Glomerular visceral epithelial cell (primary cell): ENCODE measurements around the gene GTF2A2.
A peak's percentile ranks its signal among the peaks of the same experiment; 100 is the strongest.
"Not testable (repeated sequence)": the region's sequence is repeated elsewhere in the genome, so short reads cannot be mapped to it uniquely, and the experiment has no call there.

Experiments
- DNase-seq: peaks from one replicate; pipeline ENCODE4 v3.0.0-alpha.2; 2016; ENCODE audit errors: extremely low spot score

GTF2A2 gene

DNA sequence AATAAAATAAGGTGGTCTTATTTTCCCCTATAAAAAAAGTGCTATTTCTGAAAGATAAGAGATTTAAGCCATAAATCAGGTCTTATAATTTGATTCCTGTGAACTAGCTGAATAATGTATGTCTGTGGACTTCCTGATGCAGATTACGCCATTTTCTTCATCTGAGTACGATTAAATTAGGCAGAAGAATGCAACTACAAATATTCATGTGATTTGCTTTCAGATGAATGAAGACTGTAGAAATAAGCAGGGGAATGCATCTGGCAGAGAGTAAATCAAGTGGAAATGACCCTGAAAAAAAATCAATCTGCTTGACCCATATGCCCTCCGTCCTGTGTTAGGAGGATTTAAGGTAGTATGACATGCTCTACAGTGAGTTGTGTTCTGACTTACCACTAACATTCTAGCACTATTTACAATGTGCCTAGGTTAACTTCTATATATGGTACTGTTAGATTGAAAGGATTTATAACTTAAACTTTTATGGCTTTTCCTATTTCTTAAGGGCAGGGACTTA, 17.1 kb upstream of the GTF2A2 start:
- no peak for DNase-seq

DNA sequence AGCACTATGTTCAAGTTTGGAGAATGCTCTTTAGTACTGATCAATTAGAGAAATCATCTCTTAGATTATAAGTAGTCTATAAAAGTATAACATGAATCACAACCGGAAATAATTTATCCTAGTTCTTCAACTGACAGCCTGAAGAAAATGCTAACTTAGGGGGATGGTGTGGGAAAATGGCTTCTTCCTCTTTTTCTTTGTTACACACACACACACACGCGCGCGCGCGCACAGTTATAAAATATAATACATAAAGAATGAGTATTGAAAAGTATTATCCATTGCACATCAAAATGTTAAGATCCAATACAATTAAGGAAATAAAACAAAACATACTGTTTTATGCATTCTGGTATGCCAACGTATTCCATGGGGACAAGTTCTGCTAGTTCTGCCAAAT, 11.2 kb upstream of the GTF2A2 start:
- no peak for DNase-seq

DNA sequence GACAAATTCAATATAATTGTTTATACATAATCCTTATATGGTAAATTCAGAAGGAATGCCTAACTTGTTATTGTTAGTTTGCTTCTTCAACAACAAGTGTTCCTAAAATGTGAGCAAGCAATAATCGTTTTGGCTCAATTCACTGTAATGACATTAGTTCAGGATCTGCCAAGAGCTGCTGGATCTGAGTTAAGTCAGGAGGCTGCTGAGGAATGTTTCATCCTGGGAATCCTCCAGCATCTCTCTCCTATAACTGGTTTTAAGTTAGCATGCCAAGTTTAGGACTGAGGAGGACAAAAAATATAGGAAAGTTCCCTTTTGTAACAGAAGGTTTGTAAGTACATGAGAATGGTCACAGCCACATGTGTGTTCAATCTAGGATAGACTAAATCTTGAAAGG, 4.9 kb upstream of the GTF2A2 start:
- DNase-seq: no peak

DNA sequence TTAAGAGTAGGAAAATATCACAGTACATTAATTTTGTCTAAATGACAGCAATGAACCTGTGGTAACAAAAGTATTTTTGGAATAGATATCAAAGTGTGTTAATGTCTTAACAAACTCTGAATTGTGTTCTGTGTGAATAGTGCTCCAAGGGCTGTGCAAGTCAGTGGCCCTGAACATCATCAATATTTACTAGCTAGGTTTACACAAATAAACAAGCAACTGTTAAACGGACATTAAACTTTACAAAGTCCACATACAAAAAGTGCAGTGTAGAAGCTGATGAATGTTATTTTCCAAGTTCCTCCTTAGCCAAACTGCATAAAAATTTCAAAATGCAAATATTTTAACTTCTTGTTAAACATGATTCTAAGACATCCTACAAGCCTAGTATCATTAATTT, 2.1 kb upstream of the GTF2A2 start:
- DNase-seq: no peak

DNA sequence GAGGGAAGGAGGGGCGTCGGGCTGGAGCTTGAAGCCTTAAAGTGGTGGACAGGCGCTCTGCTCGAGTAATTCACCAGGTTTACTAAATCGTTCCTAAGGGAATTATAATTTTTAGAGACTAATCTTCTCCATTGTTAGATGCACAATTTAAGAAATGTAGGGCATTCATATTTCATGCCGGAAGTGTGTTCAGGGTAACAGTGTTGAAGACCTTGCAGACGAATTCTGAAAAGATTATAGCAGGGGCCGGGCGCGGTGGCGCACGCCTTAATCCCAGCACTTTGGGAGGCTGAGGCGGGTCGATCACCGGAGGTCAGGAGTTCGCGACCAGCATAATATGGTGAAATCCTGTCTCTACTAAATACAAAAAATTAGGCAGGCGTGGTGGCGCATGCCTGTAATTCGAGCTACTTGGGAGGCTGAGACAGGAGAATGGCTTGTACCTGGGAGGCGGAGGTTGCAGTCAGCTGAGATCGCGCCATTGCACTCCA, 365 bp upstream of the GTF2A2 start:
- no peak for DNase-seq

DNA sequence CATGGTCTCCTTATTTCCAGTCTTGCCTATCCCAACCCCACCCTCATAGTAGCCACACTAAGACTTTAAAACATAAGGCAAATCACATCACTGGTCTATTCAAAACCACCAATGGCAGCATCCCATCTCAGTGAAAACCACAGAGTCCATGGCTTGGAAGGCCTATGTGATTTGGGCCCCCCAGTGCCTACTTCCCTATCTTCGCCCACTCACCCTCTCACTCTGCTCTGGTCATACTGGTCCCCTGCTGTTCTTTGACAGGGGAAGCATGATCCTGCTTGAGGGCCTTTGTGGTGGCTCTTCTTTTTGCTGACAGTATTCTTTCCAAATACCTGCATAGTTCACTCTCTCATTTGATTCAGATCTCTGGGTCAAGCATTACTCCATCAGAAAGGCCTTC, 3.3 kb downstream of the GTF2A2 start:
- DNase-seq: no peak

DNA sequence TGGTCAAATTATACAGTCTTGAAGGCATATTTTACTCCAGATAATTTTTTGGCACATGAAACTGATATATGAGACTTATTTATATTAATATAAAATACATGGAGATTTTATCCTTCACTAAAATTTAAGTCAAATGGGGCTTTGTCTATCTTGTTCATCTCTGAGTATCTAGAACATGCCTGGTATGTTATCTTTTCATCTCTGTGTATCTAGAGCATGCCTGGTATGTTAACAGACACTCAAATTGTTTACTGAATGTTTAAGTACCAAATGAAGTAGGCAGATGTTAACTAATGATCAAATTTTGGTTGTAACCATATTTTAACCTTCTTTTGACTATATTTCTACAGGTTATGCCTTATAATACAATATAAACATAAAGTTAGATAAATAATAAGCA, 7.7 kb downstream of the GTF2A2 start:
- no peak for DNase-seq

DNA sequence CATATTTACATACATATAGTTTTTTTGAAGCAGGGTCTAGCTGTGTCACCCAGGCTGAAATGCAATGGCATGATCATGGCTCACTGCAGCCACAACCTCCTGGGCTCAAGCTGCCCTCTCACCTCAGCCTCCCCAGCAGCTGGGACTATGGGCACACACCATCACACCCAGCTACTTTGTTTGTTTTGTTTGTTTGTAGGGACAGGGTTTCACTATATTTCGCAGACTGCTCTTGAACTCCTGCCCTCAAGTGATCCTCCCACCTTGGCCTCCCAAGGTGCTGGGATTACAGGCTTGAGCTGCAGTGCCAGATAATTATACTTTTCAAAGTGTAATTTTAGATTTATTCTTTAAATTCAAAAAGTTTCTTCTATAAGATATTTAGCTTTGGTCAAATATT, 10.2 kb downstream of the GTF2A2 start:
- DNase-seq: no peak

DNA sequence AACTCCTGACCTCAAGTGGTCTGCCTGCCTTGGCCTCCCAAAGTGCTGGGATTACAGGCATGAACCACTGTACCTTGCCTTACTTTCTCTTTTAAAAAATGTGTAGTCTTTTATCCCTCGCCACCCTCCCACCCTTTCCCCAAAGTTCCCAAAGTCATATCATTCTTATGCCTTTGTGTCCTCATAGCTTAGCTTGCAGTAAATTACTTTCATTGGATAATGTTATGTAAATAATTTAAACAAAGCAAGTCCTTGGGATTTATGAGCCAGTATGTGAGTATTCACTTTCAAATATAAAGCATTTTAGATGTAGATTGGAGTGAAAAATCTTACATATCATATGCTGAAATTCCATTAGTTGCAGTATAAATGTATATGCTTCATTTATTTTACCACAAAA, 11.0 kb downstream of the GTF2A2 start:
- DNase-seq: no peak

DNA sequence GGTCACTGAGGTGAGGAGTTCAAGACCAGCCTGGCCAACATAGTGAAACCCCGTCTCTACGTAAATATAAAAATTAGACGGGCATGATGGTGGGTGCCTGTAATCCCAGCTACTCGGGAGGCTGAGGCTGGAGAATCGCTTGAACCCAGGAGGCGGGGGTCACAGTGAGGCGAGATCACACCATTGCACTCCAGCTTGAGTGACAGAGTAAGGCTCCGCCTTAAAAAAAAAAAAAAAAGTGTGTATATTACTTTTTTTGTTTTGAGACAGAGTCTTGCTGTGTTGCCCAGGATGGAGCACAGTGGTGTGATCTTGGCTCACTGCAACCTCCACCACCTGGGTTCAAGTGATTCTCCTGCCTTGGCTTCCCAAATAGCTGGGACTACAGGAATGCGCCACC, 11.5 kb downstream of the GTF2A2 start:
- not testable (repeated sequence) for DNase-seq

DNA sequence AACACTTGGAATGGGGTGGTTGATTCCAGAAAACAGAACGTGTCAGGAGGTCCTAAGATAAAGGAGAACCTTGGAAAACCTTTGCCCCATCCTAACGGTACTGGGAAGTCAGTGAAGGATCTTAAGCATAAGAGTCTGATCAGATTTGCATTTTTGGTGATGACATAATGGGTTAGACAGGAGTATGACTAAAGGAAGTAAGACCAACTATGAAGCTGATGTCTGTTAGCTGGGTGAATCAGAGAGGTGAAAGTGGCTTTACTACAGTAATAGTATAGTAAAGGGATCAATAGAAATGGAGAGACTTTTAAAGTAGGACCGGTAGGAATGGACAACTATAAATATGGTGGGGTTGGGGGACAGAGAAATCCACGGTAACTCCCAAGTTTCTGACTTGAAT, 12.6 kb downstream of the GTF2A2 start:
- no peak for DNase-seq

DNA sequence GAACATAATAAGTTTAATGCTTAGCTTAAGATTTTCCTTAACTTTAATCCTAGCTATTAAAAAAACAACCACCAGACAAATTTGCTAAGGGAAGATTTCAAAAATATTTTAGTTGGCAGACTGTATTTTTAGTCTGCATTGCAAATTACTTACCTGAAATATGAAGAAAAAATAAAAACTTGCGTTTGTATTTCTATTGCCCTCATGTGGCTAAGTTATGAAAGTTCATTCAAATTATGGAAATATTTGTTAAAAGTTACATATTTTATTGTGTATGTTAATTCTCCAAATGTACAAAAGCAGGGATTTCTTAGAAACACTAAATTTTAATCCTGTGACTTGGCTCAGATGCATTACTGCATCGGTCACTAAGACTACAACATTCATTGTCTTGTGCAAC, 15.0 kb downstream of the GTF2A2 start:
- no peak for DNase-seq

DNA sequence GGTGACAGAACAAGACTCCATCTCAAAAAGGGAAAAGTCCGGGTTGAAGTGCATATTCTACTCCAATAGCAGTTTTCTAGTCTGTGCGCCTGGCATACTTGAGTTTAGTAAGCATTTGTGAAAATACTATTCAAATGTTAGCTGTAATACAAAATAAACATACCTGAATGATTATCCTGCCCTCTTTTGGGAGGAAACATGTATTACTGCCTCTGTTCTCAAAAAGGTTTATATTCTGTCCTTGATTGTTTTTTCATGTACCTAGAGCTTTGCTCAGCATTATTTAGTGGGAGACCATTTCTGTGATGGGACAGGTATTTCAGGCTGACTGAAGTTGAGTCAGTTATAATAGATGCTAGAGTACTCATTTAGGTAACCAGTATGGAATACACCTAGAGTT, 19.8 kb downstream of the GTF2A2 start:
- DNase-seq: not testable (repeated sequence)

DNA sequence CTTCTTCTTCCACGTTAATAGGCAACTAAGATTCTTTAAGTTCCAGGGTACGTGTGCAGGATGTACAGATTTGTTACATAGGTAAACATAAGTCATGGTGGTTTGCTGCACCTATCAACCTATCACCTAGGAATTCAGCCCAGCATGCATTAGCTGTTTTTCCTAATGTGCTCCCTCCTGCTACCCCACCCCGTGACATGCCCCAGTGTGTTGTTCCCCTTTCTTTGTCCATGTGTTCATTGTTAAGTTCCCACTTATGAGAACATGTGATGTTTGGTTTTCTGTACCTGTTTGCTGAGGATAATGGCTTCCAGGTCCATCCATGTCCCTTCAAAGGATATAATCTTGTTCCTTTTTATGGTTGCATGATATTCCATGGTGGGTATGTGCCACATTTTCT, 21.1 kb downstream of the GTF2A2 start:
- no peak for DNase-seq

DNA sequence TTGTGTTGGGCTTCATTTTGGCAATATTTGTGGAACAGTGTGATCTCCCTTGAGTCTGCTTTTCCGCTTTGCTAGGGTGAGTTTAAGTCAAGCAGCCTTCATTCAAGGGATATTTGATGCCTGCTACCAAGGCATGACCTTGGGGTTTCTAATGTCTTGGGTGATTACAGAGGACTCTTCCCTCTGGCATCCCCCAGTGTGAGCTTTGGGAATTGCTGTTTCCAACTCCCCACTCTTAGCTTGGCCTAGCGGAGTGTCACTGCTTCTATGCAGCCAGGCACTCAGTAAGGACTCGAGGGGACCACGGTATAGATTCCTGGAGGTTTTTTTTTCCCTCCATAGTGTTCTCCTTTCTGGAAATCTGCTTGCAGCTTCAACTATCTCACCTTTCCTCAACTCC, 24.6 kb downstream of the GTF2A2 start:
- no peak for DNase-seq

DNA sequence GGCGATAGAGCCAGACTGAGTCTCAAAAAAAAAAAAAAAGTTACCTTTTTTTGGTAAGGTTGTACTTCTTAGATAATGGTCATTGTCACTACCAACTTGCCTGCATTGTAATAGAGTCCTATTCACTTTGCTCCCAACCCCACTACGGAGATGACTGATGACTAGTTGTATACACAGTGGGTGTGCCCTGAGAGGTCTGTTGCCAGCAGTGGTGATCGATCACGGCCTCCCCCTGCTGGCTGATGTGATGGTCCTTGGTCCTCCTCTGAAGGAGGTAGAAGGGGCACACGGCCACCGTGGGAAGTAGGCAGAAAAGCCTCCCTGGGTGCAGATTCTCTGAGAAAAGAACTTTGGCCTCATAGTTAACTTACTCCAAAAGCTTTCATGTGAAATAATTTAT, 35.0 kb downstream of the GTF2A2 start:
- peak; percentile 49 for DNase-seq

DNA sequence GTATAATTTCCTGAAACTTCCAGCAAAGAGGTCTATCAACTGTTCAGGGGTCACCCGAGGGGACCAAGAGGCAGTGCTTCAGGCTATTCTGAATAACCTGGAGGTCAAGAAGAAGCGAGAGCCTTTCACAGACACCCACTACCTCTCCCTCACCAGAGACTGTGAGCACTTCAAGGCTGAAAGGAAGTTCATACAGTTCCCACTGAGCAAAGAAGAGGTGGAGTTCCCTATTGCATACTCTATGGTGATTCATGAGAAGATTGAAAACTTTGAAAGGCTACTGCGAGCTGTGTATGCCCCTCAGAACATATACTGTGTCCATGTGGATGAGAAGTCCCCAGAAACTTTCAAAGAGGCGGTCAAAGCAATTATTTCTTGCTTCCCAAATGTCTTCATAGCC, 38.9 kb downstream of the GTF2A2 start:
- DNase-seq: no peak

DNA sequence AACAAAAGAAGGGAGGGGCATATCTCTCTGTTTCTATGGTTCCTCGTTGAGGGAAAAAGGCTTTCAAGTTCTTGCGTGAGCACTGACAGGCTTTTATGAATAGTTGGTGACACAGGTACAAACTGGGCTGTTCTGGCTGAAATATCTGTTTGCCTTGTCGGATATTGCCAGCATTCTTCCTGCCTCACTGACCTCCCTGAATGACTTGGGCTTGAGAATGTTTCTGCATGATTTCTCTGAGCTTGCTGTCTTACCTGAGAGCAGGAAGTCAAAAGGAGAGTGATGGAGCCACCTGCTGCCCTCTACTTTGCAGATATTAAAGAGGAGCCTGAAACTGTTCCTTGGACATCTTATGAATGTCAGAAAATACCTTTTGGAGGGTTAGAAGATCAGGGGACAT, 40.9 kb downstream of the GTF2A2 start:
- peak; percentile 29 for DNase-seq

DNA sequence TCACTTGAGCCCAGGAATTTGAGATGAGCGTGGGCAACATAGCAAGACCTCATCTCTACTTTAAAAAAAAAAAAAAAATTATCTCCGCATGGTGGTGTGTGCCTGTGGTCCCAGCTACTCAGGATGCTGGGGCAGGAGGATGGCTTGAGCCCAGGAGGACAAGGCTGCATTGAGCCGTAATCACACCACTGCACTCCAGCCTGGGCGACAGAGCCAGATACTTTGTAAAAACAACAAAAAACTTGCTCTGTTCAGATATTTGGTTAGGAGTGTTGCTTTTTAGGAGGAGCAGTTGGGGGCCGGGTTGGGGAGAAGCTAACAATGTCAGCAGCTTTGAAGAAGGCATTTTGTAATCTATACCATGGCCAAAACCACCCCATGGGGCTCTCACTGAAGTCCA, 41.7 kb downstream of the GTF2A2 start:
- DNase-seq: no peak

DNA sequence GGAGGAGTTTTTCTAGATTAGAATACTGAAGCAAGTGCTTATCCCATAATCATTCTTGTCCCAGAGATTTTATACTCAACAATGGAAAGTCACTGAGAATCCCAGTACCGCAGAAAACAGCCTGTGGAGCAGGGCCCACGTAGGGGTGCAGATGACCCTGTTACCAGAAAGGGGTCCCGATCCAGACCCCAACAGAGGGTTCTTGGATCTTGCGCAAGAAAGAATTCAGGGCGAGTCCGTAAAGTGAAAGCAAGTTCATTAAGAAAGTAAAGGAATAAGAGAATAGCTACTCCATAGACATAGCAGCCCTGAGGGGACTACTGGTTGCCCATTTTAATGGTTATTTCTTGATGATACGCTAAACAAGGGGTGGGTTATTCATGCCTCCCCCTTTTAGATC, 43.2 kb downstream of the GTF2A2 start:
- no peak for DNase-seq

DNA sequence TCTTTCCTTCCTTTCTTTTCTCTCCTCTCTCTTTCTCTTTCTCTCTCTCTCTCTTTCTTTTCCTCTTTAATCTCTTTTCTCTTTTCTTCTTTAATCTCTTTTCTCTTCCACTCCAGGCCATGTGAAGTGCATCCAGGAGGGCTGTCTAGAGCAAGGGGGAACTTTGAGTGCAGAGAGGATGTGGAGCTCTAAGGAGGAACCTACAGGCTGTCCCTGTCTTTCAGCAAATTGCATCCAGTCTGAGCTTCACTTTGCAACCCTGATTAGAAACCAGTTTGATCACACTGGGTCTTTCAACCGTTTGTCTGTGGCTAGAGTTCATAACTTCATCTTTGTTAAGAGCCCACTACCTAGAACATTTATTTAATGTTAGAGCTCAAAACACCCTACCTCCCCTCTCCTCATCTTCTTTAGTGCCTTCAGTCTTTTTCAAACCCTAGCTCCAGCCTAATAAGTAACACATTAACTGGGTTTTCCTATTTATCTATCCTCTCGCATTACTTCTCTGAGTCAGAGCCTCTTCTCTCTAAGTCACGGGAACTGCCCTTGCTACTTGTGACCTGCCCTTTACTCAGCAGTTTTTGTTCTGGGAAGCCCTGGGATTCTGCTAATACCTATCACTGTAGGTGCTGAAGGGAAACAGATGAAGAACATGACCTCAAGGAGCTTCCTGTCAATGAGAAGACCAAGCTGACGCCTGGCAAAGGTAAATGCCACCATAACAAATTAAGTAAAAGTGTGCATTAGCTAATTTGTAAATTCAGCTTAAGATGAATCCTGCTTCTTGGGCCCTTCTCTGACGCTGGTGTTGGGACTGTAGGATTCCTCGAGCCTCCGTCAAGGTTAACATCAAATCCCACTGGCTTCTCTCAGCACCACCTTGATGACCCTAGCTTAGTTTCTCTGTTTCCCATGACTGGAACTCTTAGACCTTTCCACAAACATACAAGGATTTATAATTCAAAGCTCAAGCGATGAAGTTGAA, 45.7 kb downstream of the GTF2A2 start, which contains the start of gene GCNT3:
Gene GCNT3, plus strand, starts transcription at position 508 of the 985 bp plus-strand sequence. CDS start 6,456 bp downstream, outside the sequence.
- peak; percentile 81 for DNase-seq

DNA sequence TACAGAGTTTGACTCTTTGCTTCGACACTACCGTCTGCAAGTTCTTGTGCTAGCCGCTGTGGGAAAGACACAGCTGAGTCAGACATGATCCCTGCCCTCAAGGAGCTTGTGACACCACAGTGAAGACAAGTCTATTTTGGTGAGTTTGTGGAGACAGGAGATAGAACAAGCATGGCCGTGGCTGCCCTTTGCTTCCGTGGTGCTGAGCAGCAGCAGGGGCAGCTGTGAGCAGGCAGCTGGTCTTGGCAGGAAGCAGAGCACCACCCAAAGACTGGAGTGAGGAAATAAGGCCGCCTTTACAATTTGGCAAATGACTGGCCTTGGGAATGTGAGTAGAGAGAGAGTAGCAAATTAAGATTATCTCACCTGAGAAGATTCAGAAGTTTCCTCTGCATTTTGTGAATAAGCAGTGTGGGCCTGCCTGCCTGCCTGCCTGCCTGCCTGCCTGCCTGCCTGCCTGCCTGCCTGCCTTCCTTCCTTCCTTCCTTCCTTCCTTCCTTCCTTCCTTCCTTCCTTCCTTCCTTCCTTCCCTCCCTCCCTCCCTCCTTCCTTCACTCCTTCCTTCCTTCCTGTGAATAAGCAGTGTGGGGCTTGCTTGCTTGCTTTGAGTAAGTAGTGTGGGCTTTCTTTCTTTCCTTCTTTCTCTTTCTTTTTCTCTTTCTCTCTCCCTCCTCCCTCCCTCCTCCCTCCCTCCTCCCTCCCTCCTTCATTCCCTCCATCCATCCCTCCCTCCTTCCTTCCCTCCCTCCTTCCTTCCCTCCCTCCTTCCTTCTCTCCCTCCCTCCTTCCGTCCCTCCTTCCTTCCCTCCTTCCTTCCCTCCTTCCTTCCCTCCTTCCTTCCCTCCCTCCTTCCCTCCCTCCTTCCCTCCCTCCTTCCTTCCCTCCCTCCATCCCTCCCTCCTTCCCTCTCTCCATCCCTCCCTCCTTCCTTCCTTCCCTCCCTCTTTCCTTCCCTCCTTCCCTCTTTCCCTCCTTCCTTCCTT, 47.3 kb downstream of the GTF2A2 start:
- DNase-seq: no peak
